ENCODE data around the gene CHST8.

CHST8 gene

DNA sequence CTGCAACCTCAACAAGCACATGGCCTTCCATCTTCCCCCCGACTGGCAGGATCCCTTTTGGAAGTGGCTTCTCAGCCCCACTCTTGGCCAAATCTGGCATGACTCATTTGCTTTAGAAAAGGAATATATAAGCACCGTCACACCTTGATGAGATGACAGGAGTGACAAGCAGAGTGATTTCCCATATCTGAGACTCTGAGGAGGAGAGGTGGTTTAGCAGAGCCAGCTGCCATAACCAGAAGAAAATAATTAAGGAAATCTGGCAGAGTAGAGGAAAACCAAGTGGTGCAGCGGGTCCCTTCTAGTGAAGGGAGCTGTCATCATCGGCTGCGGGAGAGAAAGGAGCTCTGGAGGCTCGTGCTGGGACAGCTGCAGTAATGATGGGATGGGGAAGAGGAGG lies 147.5 kb downstream of the CHST8 start:
- no peak for DNase-seq (ENCODE audit: low spot score)

DNA sequence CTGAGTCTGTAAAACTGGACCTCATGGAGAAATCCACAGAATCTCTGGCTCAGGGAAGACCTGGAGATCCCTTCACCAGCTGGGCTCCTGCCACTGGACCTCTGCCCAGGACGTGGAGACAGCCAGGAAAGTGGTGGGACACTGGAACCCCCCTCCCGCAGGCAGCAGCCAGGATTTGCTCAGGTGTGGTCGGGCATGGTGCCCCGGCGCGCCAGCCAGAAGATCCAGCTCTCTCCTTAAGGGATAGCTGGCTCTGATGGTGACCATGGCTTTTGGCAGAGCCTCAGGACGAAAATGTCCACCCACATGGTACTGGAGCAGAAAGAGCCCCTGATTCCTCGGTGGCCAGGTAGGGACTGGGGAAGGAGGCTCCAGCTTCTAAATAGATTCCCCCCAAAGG lies 148.4 kb downstream of the CHST8 start:
- DNase-seq (ENCODE audit: low spot score) = no peak

DNA sequence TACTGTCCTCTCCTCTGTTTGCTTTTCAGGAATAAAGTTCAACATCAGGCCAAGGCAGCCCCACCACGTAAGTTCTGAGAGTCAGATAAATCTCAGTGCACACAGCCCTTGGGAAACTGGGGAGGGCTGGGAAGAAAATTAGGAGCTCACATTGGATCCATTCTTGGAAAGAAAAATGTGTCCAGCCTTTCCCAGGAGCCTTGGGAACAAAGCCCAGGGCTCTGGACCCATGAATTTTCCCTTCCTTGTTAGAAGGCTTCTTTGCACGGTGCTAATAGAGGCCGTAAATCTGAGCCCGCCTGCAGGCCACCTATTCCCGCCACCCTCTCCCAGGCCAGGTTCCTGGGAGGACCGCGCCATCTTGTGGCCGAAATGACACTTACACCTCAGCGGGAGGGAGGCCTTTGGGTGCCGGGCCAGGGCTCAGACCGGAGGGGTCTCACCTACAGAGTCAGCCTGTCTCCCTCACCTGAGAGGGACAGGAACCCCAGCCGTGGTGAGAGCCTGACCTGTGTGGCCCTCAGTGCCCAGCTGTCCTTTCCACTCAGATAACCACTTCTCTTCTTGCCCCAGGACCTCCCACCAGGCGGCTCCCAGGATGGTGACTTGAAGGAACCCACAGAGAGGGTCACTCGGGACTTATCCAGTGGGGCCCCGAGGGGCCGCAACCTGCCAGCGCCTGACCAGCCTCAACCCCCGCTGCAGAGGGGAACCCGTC lies 149.8 kb downstream of the CHST8 start:
- DNase-seq (ENCODE audit: low spot score) = peak; percentile 84

DNA sequence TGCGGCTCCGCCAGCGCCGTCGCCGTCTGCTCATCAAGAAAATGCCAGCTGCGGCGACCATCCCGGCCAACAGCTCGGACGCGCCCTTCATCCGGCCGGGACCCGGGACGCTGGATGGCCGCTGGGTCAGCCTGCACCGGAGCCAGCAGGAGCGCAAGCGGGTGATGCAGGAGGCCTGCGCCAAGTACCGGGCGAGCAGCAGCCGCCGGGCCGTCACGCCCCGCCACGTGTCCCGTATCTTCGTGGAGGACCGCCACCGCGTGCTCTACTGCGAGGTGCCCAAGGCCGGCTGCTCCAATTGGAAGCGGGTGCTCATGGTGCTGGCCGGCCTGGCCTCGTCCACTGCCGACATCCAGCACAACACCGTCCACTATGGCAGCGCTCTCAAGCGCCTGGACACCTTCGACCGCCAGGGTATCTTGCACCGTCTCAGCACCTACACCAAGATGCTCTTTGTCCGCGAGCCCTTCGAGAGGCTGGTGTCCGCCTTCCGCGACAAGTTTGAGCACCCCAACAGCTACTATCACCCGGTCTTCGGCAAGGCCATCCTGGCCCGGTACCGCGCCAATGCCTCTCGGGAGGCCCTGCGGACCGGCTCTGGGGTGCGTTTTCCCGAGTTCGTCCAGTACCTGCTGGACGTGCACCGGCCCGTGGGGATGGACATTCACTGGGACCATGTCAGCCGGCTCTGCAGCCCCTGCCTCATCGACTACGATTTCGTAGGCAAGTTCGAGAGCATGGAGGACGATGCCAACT lies 150.5 kb downstream of the CHST8 start:
- no peak for DNase-seq (ENCODE audit: low spot score)

DNA sequence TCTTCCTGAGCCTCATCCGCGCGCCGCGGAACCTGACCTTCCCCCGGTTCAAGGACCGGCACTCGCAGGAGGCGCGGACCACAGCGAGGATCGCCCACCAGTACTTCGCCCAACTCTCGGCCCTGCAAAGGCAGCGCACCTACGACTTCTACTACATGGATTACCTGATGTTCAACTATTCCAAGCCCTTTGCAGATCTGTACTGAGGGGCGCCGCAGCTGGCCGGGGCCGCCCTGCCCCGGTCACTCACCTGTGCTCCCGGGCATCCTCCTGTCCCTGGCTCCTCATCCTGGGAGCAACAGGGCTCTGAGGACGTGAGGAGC lies 151.1 kb downstream of the CHST8 start:
- no peak for DNase-seq (ENCODE audit: low spot score)

DNA sequence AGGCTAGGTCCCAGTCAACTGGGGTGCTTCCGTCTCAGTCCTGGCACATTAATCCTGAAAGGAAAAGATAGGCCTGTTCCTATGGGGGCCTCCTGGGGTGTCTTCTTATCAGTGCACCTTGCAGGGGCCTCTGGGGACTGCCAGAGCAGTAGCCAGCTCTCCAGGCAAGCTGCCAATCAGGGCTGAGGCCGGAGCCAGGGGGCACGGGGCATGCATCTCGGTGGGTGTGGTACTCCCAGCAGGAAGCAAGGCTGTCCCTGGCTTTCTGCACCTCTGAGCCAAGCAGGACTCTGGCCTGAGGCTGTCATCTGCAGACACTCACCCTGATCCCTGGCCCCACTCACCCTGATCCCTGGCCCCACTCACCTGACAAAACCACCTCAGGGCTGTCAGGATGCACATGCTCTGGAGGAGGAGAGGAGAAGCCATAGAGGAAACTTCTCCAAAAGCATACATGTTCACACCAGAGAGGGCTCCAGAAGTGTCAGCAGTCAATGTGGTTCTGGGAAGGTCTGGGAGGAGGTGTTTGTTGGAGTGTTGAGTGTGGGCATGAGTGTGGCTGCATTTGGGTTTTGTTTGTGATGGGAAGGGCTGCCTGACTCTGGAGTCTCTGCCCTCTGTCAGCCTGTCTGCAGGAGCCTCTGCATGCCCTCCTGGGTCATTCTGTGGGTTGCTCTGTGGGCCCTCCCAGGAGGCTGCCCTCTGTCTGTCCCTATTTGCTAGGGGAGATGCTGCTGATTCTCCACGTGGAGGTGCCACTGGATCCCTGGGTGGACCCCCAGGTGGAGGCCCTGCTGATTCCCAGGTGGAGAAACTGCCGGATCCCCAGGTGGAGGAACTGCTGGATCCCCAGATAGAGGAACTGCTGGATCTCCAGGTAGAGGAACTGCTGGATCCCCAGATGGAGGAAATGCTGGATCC lies 152.2 kb downstream of the CHST8 start:
- no peak for DNase-seq (ENCODE audit: low spot score)

DNA sequence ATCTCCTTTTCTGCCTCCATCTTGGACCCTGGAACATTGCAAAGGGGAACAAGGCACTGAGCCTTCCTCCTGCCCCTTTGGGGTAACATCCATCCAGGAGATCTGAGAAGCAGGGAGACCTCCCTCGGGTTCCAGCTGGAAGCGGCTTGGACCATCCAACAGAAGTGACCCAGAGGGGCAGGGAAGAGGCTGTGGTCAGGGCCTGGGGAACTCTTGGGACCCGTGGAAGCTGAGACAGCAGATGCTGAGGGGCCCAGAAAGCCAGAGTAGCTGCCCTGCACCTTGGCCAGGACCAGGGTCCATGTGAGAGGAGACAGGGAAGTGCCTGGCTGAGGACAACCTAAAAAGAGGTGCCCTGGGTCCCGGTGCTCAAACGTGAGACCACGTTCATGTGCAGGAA lies 153.0 kb downstream of the CHST8 start:
- no peak for DNase-seq (ENCODE audit: low spot score)

DNA sequence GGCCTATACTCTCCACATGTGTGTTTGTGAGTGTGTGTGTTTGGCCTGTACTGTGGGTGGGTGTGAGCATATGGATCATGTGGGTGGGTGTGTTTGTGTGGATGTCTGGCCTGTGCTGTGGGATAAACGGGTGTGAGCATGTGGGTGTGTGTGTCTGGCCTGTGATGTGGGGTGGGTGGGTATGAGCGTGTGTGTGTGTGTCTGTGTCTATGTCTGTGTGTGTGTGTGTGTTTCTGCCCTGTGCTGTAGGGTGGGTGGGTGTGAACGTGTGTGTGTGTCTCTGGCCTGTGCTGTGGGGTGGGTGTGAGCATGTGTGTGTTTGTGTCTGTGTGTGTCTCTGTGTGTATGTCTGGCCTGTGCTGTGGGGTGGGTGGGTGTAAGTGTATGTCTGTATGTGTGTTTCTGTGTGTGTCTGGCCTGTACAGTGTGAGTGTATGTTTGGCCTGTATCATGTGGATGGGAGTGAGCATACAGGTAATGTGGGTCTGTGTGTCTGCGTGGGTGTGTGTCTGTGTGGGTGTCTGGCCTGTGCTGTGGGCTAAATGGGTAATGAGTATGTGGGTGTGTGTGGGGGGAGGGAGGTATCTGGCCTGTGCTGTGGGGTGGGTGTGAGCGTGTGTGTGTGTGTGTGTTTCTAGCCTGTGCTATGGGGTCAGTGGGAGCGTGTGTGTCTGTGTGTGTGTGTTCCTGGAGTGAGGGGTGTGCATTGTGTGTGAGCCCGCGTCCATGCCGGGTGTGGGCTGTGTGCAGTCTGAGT lies 154.2 kb downstream of the CHST8 start:
- DNase-seq (ENCODE audit: low spot score) = no peak

DNA sequence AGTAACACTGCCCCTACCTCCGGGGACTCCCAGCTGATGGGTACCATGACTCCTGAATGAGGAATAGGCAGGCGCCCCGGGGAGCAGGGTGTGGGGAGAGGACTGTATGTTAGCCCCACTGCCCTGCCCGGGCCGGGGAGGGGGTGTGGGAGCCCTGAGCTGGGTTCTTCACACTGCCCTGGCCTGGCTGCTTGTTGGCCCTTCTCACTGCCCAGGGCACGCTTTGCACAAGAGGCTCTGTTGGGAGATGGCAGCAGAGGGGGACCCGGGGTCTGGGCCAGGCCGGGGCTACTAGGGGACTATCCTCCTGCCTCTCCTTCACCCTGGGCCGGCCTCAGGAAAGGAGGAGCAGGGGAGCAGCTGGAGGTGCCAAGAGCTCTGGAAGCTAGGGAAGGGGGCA lies 155.6 kb downstream of the CHST8 start:
- no peak for DNase-seq (ENCODE audit: low spot score)

DNA sequence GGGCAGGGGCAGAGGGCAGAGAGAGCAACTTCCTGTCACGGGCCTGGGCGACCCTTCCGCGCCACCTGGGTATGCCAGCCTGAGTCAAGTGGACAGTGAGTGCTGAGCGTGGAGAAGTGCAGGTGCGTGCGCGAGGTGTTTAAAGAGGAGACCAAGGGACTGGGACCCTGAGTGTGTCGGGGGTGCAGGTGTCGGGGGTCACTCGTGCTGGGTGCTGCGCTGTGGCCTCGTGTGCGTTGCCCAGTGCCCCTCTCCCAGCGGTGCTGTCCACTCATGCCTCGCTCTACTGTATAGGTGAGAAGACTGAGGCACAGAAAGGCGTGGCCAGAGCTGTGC lies 156.0 kb downstream of the CHST8 start:
- no peak for DNase-seq (ENCODE audit: low spot score)

DNA sequence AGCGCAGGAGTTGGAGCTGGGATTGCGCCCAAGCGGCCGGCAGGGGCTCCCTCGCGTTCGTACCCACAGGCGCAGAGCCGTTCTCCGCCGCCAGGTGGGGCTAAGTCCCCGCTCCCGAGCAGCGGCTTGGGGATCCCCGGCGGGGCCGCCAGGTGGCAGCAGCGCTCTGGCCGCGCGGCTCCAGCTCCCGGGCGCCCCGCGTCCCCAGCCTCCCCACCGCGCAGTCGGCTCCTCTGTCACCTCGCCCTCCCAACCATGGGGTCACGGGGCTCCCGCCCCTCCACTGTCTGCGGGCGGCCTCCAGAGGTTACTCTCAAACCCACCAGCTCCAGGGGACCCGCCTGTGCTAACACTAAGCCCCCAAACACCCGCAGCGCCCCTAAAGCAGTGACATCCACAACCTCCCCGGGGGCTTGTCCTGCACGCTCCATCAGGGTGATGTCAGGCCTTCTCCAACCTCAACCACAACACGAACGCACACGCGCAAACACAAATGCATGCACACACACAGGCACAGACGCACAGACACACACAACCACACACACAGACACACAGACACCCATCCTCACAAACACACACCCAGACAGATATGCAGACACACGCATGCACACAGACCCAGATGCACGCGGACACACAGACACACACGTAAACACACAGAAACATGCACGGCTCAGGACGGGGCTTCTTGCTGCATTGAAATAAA lies 156.5 kb downstream of the CHST8 start:
- peak; percentile 84 for DNase-seq (ENCODE audit: low spot score)

DNA sequence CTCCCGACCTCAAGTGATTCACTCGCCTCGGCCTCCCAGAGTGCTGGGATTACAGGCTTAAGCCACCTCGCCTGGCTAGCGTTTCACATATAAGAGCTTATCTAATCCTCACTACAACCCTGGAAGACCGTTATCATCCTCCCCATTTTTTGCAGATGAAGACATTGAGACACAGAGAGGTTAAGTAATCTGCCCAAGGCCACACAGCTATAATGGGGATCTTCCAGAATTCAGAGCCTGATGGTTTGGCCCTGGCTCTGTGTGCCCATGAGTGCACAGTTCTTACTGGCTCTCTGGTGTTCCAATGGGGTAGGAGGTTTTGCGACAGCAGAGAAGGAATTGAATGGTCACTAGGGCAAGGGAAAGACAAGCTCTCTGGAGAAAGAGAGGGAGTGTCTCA lies 158.1 kb downstream of the CHST8 start:
- no peak for DNase-seq (ENCODE audit: low spot score)

DNA sequence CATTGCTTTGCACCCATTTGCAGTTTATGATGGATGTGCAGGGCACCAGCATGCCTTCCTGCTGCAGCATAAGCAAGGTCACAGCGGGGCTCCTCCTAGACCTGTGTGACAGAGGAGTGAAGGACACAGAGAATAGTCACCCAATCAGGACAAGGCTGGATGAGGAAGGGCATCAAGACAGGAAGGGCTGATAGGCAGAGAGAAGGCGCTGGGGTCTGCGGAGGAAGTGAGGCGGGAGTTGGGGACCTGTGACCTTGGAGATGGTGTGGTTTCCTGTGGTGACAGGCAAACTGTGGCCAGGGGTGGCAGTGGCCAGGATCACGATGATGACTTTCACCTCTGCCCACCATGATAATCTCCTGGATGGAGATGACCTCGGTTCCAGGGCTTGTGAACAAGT lies 158.5 kb downstream of the CHST8 start:
- no peak for DNase-seq (ENCODE audit: low spot score)

DNA sequence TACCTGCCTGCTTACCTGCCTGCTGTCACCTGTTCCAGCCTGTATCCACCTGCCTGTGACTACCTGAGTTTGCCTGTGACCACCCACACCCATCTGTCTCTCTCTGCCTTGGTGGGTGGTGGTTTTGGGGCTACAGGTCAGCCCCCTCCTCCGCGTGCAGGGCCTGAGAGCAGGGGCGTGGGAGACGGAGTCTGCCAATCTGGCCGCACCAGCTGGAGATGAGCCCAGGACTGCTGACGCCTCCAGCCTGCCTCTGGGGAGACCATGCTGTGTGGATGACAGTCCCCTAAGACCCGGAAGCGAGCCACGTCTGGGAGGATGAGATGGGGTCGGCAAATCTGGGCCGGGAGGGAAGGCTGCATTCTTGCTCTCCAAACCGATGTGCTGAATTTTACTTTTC lies 159.0 kb downstream of the CHST8 start:
- no peak for DNase-seq (ENCODE audit: low spot score)

DNA sequence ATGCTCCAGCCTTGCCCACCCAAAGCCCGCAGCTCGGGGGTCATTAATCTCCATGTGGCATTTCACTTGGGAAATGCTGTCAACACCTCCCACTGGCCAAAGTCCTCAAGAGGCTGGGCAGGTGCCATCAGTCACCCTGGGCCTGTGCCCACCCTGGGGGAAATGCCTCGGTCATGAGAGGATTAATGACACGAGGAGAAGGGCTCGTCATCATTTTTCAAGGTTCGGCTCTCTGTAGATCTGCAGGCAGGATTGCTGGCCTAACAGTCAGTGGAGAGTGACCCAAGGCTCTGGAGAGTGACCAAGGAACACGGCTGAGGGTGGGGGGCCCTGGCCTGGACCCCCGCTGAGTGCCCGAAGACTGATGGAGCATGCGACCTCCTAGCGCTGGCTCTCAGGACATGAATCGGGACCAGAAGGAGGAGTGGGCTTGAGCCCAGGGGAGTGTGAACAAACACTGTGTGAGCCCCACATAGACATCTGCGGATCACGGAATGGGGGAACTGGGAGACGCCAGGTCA lies 159.7 kb downstream of the CHST8 start:
- DNase-seq (ENCODE audit: low spot score) = no peak

DNA sequence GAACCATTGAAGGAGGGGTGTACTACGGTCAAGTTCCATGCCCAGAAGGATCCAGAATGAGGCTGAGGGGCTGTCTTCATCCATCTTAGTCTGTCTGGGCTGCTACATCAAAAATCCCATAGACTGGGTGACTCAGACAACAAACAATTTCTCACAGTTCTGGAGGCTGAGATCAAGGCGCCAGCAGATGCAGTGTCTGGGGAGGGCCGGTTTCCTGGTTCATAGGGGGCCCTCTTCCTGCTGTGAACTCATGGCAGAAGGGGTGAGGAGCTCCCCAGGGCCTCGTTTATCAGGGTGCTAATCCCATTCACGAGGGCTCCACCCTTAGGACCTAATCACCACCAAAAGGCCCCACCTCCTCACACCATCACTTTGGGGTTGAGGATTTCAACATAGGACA lies 160.2 kb downstream of the CHST8 start:
- no peak for DNase-seq (ENCODE audit: low spot score)

DNA sequence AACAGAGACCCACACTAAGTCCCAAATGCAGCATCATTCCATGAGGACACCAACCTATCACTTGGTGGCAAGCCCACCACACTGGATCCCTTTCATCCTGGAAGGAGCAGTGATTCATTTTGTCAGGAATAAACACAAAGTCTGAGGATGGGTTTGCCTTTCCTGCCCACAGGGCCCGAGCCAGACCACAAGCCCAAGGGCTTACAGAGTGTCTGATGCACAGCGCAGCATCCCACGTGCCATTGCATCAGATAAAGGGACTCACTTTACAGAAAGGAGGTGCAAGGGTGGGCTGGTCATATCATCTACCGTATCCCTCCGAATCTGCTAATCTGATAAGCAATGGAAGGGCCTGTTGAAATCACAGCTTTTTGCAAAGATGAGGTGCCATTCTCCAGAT lies 162.7 kb downstream of the CHST8 start:
- DNase-seq (ENCODE audit: low spot score) = no peak

DNA sequence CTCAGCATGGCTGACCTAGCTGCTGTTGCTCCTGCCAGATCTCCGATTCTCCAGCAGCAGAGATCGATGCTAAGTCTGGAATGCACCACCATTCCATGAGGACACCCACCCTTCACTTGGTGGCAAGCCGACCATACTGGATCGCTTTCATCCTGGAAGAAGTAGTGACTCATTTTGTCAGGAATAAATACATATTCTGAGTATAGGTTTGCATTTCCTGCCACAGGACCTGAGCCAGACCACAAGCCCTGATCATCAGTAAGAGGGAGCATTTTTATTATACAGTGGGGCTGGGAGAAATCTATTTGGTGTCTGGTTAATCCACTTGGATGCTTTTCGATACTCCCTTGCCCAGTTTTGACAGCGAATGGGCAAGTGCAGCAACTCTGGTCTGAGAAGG lies 164.0 kb downstream of the CHST8 start:
- no peak for DNase-seq (ENCODE audit: low spot score)

DNA sequence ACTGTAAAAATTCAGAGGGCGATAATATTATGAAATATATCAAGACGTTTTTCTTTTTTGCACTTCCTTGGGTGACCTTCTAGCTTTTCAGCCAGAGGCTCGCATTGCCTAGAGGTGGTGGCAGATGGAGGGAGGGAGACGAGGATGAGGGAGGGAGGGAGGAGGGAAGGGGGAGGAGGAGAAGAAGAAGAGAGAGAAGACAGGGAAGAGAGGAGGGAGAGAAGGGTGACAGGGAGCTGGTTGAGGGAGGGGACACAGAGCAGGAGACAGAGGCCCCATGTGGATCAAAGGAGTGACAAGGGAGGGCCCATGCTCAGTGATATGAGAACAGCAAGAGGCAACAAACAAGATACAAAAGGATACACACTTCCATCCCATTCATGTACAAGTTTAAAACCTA lies 166.9 kb downstream of the CHST8 start:
- no peak for DNase-seq (ENCODE audit: low spot score)

DNA sequence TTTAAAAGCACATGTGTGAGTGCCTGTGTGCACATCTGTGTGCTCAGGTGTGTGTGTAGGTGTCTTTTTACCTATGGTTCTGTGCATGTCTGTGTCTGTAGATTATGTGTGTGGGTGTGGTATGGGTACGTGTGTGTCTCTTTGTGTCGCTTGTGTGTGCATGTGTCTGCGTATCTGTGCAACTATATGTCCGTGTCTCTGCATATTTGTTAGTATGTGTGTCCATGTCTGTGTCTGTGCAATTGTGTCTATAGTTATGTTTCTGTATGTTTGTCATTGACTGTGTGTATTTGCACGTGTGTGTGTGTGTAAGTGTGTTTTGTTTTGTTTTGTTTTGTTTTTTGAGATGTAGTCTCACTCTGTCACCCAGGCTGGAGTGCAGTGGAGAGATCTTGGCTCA lies 167.6 kb downstream of the CHST8 start:
- DNase-seq (ENCODE audit: low spot score) = no peak

DNA sequence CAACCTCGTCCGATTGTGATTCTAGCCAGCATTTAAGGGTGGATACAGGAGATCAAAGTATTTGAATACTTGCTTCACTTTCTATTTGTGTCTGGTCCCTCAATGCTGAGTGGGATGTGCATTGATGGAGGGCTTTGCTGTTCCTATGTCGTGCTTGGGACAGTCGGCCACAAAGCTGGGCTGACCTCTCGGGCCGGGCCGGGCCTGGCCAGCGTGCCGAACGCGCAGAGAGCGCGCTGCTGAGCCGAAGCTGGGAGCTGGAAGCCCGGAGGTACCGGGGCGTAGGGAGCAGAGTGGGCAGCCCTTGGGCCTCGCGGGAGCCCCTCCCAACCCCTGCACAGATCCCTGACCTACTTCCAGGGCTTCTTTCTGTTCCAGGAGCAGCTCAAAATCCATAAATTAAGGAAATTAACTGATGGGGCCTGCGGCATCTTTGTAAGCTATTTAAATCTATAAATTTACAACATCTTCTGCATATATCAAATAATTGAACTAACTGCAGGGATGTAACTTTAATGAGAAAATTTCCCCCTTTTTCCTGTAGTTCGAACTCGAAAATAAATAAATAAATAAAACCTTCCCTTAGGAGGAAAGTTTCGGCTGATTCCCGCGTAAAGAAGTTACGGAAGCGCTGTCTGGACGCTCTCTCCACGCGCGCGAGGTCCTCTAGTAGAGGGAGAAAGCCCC lies 173.1 kb downstream of the CHST8 start:
- no peak for DNase-seq (ENCODE audit: low spot score)

Data from NAMALWA (cell line).